ENCODE data around the gene TGFBR1.

TGFBR1 gene

GRCh38 chr9:99101271-99101670 is 3.6 kb upstream of the TGFBR1 start:
- no peak for TF ChIP-seq CTCF (IDR thresholded peaks at IDR 0.05; ENCODE audit: borderline replicate concordance, insufficient read depth, low read depth, low read length)
- H3K4me3 ChIP-seq (ENCODE audit: low read depth, low read length) = no peak overlapping the region

DNA sequence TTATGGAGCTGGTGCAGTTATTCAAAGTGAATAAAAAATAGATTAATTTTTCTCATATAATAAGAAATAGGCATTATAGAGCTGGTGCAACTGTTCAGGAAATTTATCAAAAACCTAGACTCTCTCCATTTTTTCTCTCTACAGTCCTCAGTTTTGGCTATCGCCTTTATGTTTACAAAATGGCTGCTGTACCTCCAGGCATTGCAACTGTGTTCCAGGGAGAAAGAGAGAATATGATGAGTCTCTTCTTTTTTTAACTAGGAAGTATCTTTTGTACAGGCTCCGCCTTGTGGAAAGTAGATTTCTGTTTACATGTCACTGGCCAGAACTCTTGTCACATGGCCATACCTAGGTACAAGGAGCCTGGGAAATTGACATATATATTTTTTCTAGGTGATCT is 3.1 kb upstream of the TGFBR1 start:
- no peak overlapping the region for H3K4me3 ChIP-seq (ENCODE audit: low read depth, low read length)
- no peak for TF ChIP-seq CTCF (IDR thresholded peaks at IDR 0.05; ENCODE audit: borderline replicate concordance, insufficient read depth, low read depth, low read length)

GRCh38 chr9:99103054-99103895 is 1.6 kb upstream of the TGFBR1 start:
- H3K4me3 ChIP-seq (ENCODE audit: low read depth, low read length) = no peak overlapping the region
- no peak for TF ChIP-seq CTCF (IDR thresholded peaks at IDR 0.05; ENCODE audit: borderline replicate concordance, insufficient read depth, low read depth, low read length)

DNA sequence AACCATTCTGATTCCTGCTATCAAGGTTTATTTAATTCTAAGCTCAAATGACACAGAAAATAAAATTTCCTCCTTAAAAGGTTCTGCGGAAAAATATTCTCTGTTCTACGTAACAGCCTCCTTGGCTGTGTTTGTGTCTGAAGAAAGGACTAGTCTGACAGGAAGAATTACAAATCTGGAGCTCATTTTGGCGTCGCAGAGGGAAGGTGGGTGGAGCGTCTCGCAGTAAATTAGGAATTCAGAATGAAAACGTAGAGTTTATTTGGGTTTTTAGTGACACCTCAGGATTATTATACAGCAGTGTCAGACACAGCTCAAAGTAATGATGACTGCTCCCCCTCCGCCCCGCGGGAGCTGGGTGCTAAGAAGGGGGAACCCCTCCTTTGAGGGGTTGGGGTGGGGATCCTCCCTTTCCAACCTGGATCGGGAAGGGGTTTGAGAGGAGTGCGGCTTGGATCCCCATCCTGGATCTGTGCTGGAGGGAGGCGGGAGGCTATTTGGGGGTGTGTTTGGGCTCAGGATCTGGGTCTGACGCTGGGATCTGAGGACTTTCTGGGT is 933 bp upstream of the TGFBR1 start:
- TF ChIP-seq CTCF (IDR thresholded peaks at IDR 0.05; ENCODE audit: borderline replicate concordance, insufficient read depth, low read depth, low read length) = no peak

DNA sequence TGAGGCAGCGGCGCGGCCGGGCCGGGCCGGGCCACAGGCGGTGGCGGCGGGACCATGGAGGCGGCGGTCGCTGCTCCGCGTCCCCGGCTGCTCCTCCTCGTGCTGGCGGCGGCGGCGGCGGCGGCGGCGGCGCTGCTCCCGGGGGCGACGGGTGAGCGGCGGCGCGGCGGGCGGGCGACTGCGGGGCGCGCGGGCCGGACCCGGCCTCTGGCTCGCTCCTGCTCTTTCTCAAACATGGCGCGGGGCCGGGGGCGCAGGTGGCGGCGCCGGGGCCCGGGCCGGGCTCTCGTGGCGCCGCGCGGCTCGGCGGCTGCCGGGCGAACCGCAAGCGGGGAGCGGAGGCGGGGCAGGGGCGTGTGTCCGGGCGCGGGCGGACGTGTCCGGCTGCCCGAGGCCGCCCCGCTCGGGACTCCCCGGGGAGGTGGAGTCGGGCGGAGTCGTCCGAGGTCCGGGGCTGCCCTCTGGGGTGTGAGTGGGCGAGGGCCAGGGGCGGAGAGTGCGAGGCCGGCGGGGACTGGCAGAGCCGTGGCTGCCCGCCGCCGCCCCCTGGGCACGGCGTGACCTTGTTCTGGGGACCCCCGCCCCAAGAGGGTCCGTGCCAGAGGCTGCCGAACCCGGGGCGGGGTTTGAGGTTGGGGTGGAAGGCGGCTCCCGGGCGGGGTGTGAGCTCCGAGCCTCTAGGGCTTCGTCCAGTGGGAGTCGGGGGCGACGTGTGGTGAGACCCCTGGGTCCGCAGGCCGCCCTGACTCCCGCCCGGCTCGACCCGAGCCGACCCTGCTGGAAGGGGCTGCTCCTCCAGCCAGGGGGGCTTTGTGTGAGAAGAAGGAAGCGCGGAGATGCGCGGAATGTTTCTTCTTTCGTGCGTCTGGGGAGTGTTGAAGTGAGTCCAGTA is 485 bp downstream of the TGFBR1 start:
- no peak for TF ChIP-seq CTCF (IDR thresholded peaks at IDR 0.05; ENCODE audit: borderline replicate concordance, insufficient read depth, low read depth, low read length)
- peak overlapping the region; percentile 91 for H3K4me3 ChIP-seq (ENCODE audit: low read depth, low read length)

More for the DNA sequence above, 933 bp upstream of the TGFBR1 start:
- peak overlapping the region; percentile 74 for H3K4me3 ChIP-seq (ENCODE audit: low read depth, low read length)

GRCh38 chr9:99106044-99106375 is 1.1 kb downstream of the TGFBR1 start:
- peak overlapping the region; percentile 91 for H3K4me3 ChIP-seq (ENCODE audit: low read depth, low read length)
- no peak for TF ChIP-seq CTCF (IDR thresholded peaks at IDR 0.05; ENCODE audit: borderline replicate concordance, insufficient read depth, low read depth, low read length)

Measured in GM12875 (cell line).